Smooth muscle cell (in vitro differentiated cells): ENCODE results near the gene CD81. TPM values are rescaled to one million over a fixed set of nuclear protein-coding genes. Genes with fewer than 3 reads are reported as not detected.

Experiments
- DNase-seq: peaks from one replicate; lab custom pipeline; 2025; ENCODE audit not compliant: unreplicated experiment; lab: John Stamatoyannopoulos, UW
- H2AFZ ChIP-seq: fragments of 200-600 bp; sonication (generic); 2 replicates; pipeline ENCODE4 v1.6.0; 2016; ENCODE audit warnings: antibody characterized with exemption, low read depth, mild to moderate bottlenecking
- H3F3A ChIP-seq: fragments of 200-600 bp; sonication (generic); 2 replicates; pipeline ENCODE4 v1.6.0; 2017; ENCODE audit warnings: antibody characterized with exemption, low read depth
- H3K27ac ChIP-seq: fragments of 200-600 bp; sonication (generic); 2 replicates; pipeline ENCODE4 v1.5.1; 2016; ENCODE audit warnings: low read depth, mild to moderate bottlenecking
- H3K27me3 ChIP-seq: fragments of 200-600 bp; sonication (generic); 2 replicates; pipeline ENCODE4 v1.6.1; 2016; ENCODE audit warnings: low read depth, mild to moderate bottlenecking
- H3K36me3 ChIP-seq: fragments of 200-600 bp; sonication (generic); 2 replicates; pipeline ENCODE4 v1.5.1; 2016; ENCODE audit warnings: low read depth
- H3K4me1 ChIP-seq: fragments of 200-600 bp; sonication (generic); 2 replicates; pipeline ENCODE4 v1.5.1; 2016; ENCODE audit warnings: low read depth
- H3K4me2 ChIP-seq: fragments of 200-600 bp; sonication (generic); 2 replicates; pipeline ENCODE4 v1.6.0; 2016; ENCODE audit warnings: mild to moderate bottlenecking
- H3K4me3 ChIP-seq: fragments of 200-600 bp; sonication (generic); 2 replicates; pipeline ENCODE4 v1.5.1; 2016; ENCODE audit warnings: mild to moderate bottlenecking
- H3K79me2 ChIP-seq: fragments of 200-600 bp; sonication (generic); 2 replicates; pipeline ENCODE4 v1.6.0; 2016; ENCODE audit warnings: low read depth, mild to moderate bottlenecking
- H3K9ac ChIP-seq: fragments of 200-600 bp; sonication (generic); 2 replicates; pipeline ENCODE4 v1.6.0; 2016; ENCODE audit warnings: low read depth
- H3K9me3 ChIP-seq: fragments of 200-600 bp; sonication (generic); replicated peaks from 2 replicates; pipeline ENCODE4 v1.5.1; 2016; ENCODE audit warnings: low read depth
- H4K20me1 ChIP-seq: fragments of 200-600 bp; sonication (generic); 2 replicates; pipeline ENCODE4 v1.6.0; 2016; ENCODE audit warnings: low read depth
- WGBS: methylation state at CpG from one replicate; pipeline ENCODE4 v1.1.7; 2016; ENCODE audit warnings: low lambda C conversion rate; 5-methylcytosine and 5-hydroxymethylcytosine counted together
- polyA plus RNA-seq: library from polyadenylated mRNA; unstranded; fragments of >200 nt; fragmentation: Nextera tagmentation; extraction: Ambion mirVana; gene quantifications from 2 replicates; pipeline ENCODE4 v1.2.1, GENCODE V29; 2016
- total RNA-seq: library from RNA; depleted of rRNA; stranded (reverse); fragments of >200 nt; gene quantifications from 2 replicates; pipeline ENCODE4 v1.2.3, GENCODE V29; 2014
- TF ChIP-seq, protein P1 (sequence below): fragments of 200-600 bp; sonication (generic); IDR thresholded peaks from 2 replicates; pipeline ENCODE4 v1.5.1; 2017; ENCODE audit warnings: borderline replicate concordance, mild to moderate bottlenecking, antibody characterized with exemption; ENCODE audit not compliant: insufficient read depth, poor library complexity, severe bottlenecking

Gene CD81
- total and polyA plus RNA-seq, 2 experiments from 2014 or later, result 191 to 519 TPM

DNA sequence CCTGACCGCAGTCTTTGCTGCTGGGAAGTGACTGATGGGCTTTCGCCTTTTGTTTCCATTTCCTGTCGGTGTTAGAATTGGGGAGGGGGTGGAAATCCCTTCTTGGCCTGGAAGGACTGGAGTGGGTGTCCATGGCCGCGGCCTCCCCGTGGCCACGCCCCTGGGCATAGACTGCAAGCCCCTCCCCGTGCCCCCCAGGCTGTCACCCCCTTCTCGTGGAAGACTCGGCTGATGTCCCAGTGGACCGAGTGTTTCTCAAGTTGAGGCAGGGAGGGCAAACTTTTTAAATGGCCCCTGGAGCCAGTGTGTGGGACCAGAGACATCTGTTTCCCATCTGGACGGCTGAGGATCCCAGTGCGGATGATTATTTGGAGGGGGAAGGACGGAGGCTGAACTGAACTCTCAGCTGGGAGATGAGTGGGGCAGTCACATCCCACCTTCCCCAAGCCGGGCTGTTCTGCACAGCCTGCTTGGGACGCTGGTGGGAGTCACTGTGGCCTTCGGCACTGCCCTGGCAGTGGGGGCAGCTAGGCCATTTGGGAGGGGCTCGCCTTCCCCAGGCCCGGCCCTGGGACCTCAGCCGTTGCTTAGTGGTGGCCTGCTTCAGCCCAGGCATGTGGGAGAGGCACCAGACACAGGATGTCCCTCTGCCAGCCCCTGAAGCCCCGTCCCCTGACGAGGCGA, 1.6 kb downstream of the CD81 start:
- Histone ChIP-seq H3K27ac (peak overlapping the region; percentile 76), H3K9me3 (no peaks in the 10 kb centered on the region), H2AFZ (no peak overlapping the region), H3K79me2 (peaks cover 63% of the 10 kb centered on the region), H3K4me1 (peaks cover 5% of the 10 kb centered on the region), H3K4me3 (peak overlapping the region; percentile 99), H3F3A (no peaks in the 10 kb centered on the region), H4K20me1 (peaks cover 67% of the 10 kb centered on the region), H3K4me2 (peak overlapping the region; percentile 89), H3K36me3 (no peaks in the 10 kb centered on the region), H3K9ac (peak overlapping the region; percentile 98), H3K27me3 (no peaks in the 10 kb centered on the region)
- no peak for DNase-seq
- 9% methylated on average over 23 of the region's 23 CpGs for WGBS
- TF ChIP-seq, protein P1, sequence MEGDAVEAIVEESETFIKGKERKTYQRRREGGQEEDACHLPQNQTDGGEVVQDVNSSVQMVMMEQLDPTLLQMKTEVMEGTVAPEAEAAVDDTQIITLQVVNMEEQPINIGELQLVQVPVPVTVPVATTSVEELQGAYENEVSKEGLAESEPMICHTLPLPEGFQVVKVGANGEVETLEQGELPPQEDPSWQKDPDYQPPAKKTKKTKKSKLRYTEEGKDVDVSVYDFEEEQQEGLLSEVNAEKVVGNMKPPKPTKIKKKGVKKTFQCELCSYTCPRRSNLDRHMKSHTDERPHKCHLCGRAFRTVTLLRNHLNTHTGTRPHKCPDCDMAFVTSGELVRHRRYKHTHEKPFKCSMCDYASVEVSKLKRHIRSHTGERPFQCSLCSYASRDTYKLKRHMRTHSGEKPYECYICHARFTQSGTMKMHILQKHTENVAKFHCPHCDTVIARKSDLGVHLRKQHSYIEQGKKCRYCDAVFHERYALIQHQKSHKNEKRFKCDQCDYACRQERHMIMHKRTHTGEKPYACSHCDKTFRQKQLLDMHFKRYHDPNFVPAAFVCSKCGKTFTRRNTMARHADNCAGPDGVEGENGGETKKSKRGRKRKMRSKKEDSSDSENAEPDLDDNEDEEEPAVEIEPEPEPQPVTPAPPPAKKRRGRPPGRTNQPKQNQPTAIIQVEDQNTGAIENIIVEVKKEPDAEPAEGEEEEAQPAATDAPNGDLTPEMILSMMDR, result no peak

DNA sequence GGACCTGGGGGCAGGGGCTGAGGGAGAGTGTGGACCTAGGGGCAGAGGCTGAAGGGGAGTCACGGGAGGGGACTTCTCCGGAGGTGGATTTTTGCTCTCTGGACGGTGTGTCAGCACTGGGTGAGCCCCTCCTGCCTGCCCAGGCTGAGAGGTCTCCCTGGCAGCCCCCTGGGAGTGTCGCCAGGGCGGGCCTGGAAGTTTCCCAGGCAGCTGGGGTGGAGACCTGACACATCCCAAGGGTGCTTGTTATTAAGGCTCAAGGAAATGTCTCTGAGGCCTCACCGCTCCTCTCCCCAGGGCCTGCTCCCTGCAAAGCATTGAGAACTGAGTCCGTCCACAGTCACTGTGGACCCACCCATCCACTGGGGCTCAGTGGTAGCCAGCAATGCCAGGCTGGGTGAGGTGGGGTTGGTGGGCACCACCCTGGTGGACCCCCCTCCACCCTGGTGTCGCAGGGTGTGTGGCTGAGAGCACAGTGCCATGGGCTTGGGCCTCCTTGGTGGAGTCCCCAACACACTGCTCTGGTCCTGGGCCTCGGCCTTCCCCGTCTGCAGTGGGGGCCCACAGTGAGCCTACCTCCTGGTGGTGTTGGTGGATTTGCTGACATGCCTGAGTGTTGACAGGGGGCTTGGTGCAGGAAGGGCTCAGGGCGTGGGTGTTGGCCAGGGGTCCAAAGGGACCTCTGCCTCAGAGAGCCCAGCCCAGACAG, 2.5 kb downstream of the CD81 start:
- Histone ChIP-seq H3K27ac (no peak overlapping the region), H3K4me2 (no peak overlapping the region), H3K4me1 (peaks cover 5% of the 10 kb centered on the region), H3F3A (no peaks in the 10 kb centered on the region), H3K9me3 (no peaks in the 10 kb centered on the region), H3K9ac (no peak overlapping the region), H3K36me3 (no peaks in the 10 kb centered on the region), H3K4me3 (no peak overlapping the region), H3K79me2 (peaks cover 73% of the 10 kb centered on the region), H4K20me1 (peaks cover 75% of the 10 kb centered on the region), H3K27me3 (no peaks in the 10 kb centered on the region), H2AFZ (no peak overlapping the region)
- DNase-seq, result no peak
- 84% methylated on average over 11 of the region's 11 CpGs for WGBS
- TF ChIP-seq, protein P1, result no peak

- no peaks in the 10 kb centered on the region for H3F3A ChIP-seq
- no peak overlapping the region for H3K9ac ChIP-seq
- H3K79me2 ChIP-seq, result peaks cover 81% of the 10 kb centered on the region
- H4K20me1 ChIP-seq, result peaks cover 83% of the 10 kb centered on the region
- H3K4me2 ChIP-seq, result no peak overlapping the region
- no peaks in the 10 kb centered on the region for H3K36me3 ChIP-seq
- DNase-seq, result no peak
- no peaks in the 10 kb centered on the region for H3K9me3 ChIP-seq
- TF ChIP-seq, protein P1, result no peak
- no peak overlapping the region for H2AFZ ChIP-seq
- H3K4me1 ChIP-seq, result peaks cover 5% of the 10 kb centered on the region
- WGBS, result 85% methylated on average over 13 of the region's 13 CpGs
- H3K4me3 ChIP-seq, result no peak overlapping the region
- H3K27me3 ChIP-seq, result no peaks in the 10 kb centered on the region
- no peak overlapping the region for H3K27ac ChIP-seq
Measured at GRCh38 chr11:2380396-2380795, 3.3 kb downstream of the CD81 start.
